HFF-Myc (cell line): ENCODE measurements around the gene LRRC7.

Experiments
- DNase-seq: peaks from one replicate; pipeline ENCODE4 v3.0.0-alpha.2; 2011; ENCODE audit warnings: low read depth; ENCODE audit errors: extremely low read depth
- H3K4me3 ChIP-seq: replicated peaks from 2 replicates; pipeline ENCODE4 v1.5.1; 2011; ENCODE audit warnings: low read depth, mild to moderate bottlenecking, control low read depth, low read length
- CTCF ChIP-seq: IDR thresholded peaks from 2 replicates; pipeline ENCODE4 v1.5.1; 2012; ENCODE audit warnings: mild to moderate bottlenecking, low read depth, low read length, control low read depth; ENCODE audit errors: missing control alignments

Gene LRRC7

GRCh38 chr1:70156529-70157120 lies 588.9 kb downstream of the LRRC7 start:
- no peak overlapping the region for H3K4me3 ChIP-seq

GRCh38 chr1:70164350-70164749 lies 596.6 kb downstream of the LRRC7 start:
- H3K4me3 ChIP-seq: no peak overlapping the region

More at GRCh38 chr1:70156529-70157120, 588.9 kb downstream of the LRRC7 start:
- DNase-seq: no peak
- TF ChIP-seq CTCF: no peak

GRCh38 chr1:70168283-70168682 lies 600.6 kb downstream of the LRRC7 start:
- no peak for TF ChIP-seq CTCF
- no peak overlapping the region for H3K4me3 ChIP-seq
- DNase-seq: no peak

More at GRCh38 chr1:70164350-70164749, 596.6 kb downstream of the LRRC7 start:
- TF ChIP-seq CTCF: no peak
- no peak for DNase-seq

- DNase-seq: no peak
- no peak overlapping the region for H3K4me3 ChIP-seq
- no peak for TF ChIP-seq CTCF
Measured at GRCh38 chr1:70169018-70169839, 601.5 kb downstream of the LRRC7 start.

GRCh38 chr1:70171512-70171911 lies 603.8 kb downstream of the LRRC7 start:
- DNase-seq: no peak
- no peak overlapping the region for H3K4me3 ChIP-seq
- TF ChIP-seq CTCF: no peak
